Body of pancreas (tissue), 4 donors: ENCODE measurements around the gene MRAS.

Experiments
- POLR2A ChIP-seq, 3 donors: fragments of 450-650 bp; IDR thresholded peaks; one replicate each; pipeline ENCODE4 v1.6.1; 2016; ENCODE audit warnings: antibody characterized with exemption in 3 of 3, mild to moderate bottlenecking in 2 of 3
- TF ChIP-seq, protein P1 (sequence below), 7 experiments: fragments of 450-650 bp in 4 of 7; fragments of 200-600 bp in 3 of 7; sonication (generic) in 3 of 7; IDR thresholded peaks; one replicate each; pipeline ENCODE4 v1.5.1; 2016 to 2019; ENCODE audit warnings: antibody characterized with exemption in 7 of 7

DNA sequence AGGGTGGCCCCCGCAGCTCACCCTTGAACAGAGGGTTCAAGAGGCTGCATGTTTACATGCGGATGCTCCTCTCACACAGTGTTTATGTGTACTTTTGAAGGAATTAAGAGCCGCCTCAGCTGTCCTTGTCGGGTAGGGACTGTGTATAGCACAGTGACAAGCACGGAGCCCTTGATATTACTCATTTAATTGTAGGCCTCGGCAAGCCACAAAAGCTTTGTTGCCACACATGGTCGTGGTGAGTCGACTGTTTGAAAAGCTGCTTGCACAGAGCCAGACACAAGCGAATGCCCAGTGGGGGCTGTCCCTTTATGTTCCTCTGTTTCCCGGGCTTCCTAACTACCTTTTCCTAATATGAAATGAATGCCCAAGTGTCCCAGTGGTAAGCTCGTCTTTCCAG is 90.5 kb downstream of the MRAS start:
- TF ChIP-seq, protein P1, sequence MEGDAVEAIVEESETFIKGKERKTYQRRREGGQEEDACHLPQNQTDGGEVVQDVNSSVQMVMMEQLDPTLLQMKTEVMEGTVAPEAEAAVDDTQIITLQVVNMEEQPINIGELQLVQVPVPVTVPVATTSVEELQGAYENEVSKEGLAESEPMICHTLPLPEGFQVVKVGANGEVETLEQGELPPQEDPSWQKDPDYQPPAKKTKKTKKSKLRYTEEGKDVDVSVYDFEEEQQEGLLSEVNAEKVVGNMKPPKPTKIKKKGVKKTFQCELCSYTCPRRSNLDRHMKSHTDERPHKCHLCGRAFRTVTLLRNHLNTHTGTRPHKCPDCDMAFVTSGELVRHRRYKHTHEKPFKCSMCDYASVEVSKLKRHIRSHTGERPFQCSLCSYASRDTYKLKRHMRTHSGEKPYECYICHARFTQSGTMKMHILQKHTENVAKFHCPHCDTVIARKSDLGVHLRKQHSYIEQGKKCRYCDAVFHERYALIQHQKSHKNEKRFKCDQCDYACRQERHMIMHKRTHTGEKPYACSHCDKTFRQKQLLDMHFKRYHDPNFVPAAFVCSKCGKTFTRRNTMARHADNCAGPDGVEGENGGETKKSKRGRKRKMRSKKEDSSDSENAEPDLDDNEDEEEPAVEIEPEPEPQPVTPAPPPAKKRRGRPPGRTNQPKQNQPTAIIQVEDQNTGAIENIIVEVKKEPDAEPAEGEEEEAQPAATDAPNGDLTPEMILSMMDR (IDR thresholded peaks at IDR 0.05), result no peak
- no peak for TF ChIP-seq POLR2A (IDR thresholded peaks at IDR 0.05)
